ENCODE measurements around the gene BPIFB3. TPM values are rescaled to one million over a fixed set of nuclear protein-coding genes. Genes with fewer than 3 reads are reported as not detected.

The BPIFB3 gene
- total and polyA plus RNA-seq, 9 of the 15 experiments (the other 6 are each of a cell fraction or from before 2014, with no cell fraction given) = not detected

DNA sequence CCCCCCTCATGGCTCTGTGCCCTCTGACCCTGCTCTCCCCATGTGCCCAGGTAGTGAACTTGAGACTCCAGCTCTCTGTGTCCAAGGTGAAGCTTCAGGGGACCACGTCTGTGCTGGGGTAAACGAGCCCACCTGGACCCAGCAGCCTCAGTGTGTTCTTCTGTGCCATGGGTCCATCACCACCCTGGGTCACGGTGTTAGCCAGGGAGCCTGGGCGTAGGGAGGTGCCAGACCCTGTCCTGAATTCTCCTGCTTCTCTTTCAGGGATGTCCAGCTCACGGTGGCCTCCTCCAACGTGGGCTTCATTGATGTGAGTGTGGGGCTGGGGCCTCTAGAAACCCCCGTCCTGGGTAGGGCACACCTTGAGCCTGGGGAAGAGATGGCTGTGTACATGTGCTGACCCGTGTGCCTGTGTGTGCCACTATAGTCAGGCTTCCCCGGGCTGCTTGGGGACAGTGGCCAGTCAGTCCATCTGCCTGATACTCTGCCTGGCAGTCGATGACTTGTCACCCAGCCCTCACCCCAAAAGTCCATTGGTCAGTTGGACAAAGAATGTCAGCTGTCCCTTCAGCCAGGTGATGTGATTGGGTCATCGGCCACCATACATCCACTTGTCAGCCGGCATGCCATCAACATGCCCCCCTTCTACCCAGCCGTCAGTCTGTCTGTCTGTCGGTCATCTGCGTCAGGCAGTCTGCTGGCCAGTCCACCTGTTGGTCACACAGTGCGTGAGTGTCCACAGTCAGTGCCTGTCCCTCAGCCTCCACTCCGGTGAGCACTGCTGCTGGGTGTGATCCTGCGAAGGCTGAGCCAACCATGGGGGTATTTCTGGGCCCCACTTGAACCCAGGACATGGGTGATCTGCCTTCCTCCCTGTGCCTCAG is 33.2 kb upstream of the BPIFB3 start:
- CTCF ChIA-PET (ENCODE audit: low intra/inter-chr PET ratio) = no interaction called here
- Histone ChIP-seq H3K9me1 (ENCODE audit: control insufficient read depth, insufficient read depth, low read length) (peaks cover 2% of the 10 kb centered on the region), H3K9me3 (replicated peaks; ENCODE audit: control insufficient read depth, insufficient read depth, low read depth, low read length) (no peaks in the 10 kb centered on the region), H3K4me2 (ENCODE audit: insufficient read depth, low read length) (no peak overlapping the region), H3K79me2 (ENCODE audit: control insufficient read depth, insufficient read depth, low read length) (no peaks in the 10 kb centered on the region), H3K4me3 (no peak overlapping the region), H3K9ac (ENCODE audit: insufficient read depth in 1 of 2, low read depth in 2 of 2, low read length in 2 of 2) (no peak overlapping the region; a peak in 1 of 4 replicates), H3K36me3 (ENCODE audit: control insufficient read depth, insufficient read depth, low read length) (no peaks in the 10 kb centered on the region), H3K27me3 (ENCODE audit: control insufficient read depth in 2 of 2, insufficient read depth in 2 of 2, low read length in 2 of 2) (peaks cover 2 to 26% of the 10 kb centered on the region in 2 experiments; a peak in 3 of 5 replicates), H2AFZ (ENCODE audit: low read depth, low read length) (no peak overlapping the region), H3K4me1 (replicated peaks in 1 of 2; ENCODE audit: control insufficient read depth in 2 of 2, insufficient read depth in 2 of 2, low read length in 2 of 2) (0 out of 5 replicates have a peak, but pooled peaks cover 0 to 3% of the 10 kb centered on the region in 2 experiments), H3K27ac (ENCODE audit: extremely low read depth, low read depth, low read length) (no peak overlapping the region), H4K20me1 (replicated peaks; ENCODE audit: control insufficient read depth, insufficient read depth, low read length) (no peaks in the 10 kb centered on the region; the same call in 1 of the 2 replicates)
- TF ChIP-seq, protein P1, sequence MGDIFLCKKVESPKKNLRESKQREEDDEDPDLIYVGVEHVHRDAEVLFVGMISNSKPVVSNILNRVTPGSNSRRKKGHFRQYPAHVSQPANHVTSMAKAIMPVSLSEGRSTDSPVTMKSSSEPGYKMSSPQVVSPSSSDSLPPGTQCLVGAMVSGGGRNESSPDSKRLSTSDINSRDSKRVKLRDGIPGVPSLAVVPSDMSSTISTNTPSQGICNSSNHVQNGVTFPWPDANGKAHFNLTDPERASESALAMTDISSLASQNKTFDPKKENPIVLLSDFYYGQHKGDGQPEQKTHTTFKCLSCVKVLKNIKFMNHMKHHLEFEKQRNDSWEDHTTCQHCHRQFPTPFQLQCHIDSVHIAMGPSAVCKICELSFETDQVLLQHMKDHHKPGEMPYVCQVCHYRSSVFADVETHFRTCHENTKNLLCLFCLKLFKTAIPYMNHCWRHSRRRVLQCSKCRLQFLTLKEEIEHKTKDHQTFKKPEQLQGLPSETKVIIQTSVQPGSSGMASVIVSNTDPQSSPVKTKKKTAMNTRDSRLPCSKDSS (IDR thresholded peaks at IDR 0.05; ENCODE audit: low read depth, partially characterized antibody) = no peak
- TF ChIP-seq ZNF77 (CRISPR knock-in tag; IDR thresholded peaks at IDR 0.05) (no peak), NFE2L1 (tag; IDR thresholded peaks at IDR 0.05; ENCODE audit: borderline replicate concordance, low read depth) (no peak), RBM17 (IDR thresholded peaks at IDR 0.05; ENCODE audit: borderline replicate concordance, low read depth, low read length) (no peak), SMAD4 (CRISPR knock-in tag; conservative IDR thresholded peaks at IDR 0.05) (no peak), CAMTA2 (CRISPR knock-in tag; conservative IDR thresholded peaks at IDR 0.05) (no peak), SMARCC2 (IDR thresholded peaks at IDR 0.05; ENCODE audit: low read depth) (no peak), ZNF436 (CRISPR knock-in tag; IDR thresholded peaks at IDR 0.05) (no peak), RAD51 (IDR thresholded peaks at IDR 0.05; ENCODE audit: borderline replicate concordance, low read depth) (no peak), RAD21 (CRISPR knock-in tag; conservative IDR thresholded peaks at IDR 0.05 in 1 of 2, IDR thresholded peaks at IDR 0.05 in 1 of 2) (no peak), MCM5 (IDR thresholded peaks at IDR 0.05; ENCODE audit: low read depth) (no peak), ZNF696 (CRISPR knock-in tag; conservative IDR thresholded peaks at IDR 0.05) (no peak)
- TF ChIP-seq, protein P2, sequence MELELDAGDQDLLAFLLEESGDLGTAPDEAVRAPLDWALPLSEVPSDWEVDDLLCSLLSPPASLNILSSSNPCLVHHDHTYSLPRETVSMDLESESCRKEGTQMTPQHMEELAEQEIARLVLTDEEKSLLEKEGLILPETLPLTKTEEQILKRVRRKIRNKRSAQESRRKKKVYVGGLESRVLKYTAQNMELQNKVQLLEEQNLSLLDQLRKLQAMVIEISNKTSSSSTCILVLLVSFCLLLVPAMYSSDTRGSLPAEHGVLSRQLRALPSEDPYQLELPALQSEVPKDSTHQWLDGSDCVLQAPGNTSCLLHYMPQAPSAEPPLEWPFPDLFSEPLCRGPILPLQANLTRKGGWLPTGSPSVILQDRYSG (tag; conservative IDR thresholded peaks at IDR 0.05; ENCODE audit: low read depth) = no peak
- TF ChIP-seq, protein P3, sequence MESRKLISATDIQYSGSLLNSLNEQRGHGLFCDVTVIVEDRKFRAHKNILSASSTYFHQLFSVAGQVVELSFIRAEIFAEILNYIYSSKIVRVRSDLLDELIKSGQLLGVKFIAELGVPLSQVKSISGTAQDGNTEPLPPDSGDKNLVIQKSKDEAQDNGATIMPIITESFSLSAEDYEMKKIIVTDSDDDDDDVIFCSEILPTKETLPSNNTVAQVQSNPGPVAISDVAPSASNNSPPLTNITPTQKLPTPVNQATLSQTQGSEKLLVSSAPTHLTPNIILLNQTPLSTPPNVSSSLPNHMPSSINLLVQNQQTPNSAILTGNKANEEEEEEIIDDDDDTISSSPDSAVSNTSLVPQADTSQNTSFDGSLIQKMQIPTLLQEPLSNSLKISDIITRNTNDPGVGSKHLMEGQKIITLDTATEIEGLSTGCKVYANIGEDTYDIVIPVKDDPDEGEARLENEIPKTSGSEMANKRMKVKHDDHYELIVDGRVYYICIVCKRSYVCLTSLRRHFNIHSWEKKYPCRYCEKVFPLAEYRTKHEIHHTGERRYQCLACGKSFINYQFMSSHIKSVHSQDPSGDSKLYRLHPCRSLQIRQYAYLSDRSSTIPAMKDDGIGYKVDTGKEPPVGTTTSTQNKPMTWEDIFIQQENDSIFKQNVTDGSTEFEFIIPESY (CRISPR knock-in tag; IDR thresholded peaks at IDR 0.05) = no peak
- no TSS peak for BruUV-seq (replicated peaks)
- ATAC-seq (no peak), FAIRE-seq (no peak), DNase-seq (ENCODE audit: extremely low read depth in 1 of 4, low spot score in 3 of 4) (no peak)
- POLR2A ChIA-PET = interaction anchor here (0.6 kb wide), 1 partner anchor 10 kb away, joined by 5 read pairs; no protein-coding TSS in a partner anchor
- intact Hi-C loops (cut with micrococcal nuclease) (no loop called here), in situ Hi-C loops (cut with MboI) (no loop called here)
- WGBS (ENCODE audit: insufficient coverage, low coverage, missing lambda C conversion rate) = 2% methylated on average over 17 of the region's 18 CpGs
